WERI-Rb-1 (cell line): ENCODE results near the gene MGST2.
A peak's percentile ranks its signal among the peaks of the same experiment; 100 is the strongest.
"Not testable (repeated sequence)": the region's sequence is repeated elsewhere in the genome, so short reads cannot be mapped to it uniquely, and the experiment has no call there.

ENCODE experiments used
- DNase-seq: peaks from one replicate; pipeline ENCODE4 v3.0.0-alpha.2; 2020
- H3K27ac ChIP-seq: fragments of 250-450 bp; sonication (Bioruptor Pico); 2 replicates; pipeline ENCODE4 v1.5.1; 2020; ENCODE audit warnings: mild to moderate bottlenecking, moderate library complexity
- H3K27me3 ChIP-seq: fragments of 250-450 bp; sonication (Bioruptor Pico); 2 replicates; pipeline ENCODE4 v1.5.1; 2021; ENCODE audit warnings: mild to moderate bottlenecking, low read depth, moderate library complexity; ENCODE audit not compliant: insufficient read depth, severe bottlenecking
- H3K36me3 ChIP-seq: fragments of 250-450 bp; sonication (Bioruptor Pico); 2 replicates; pipeline ENCODE4 v1.5.1; 2020; ENCODE audit warnings: mild to moderate bottlenecking, moderate library complexity
- H3K4me3 ChIP-seq: 2 replicates; pipeline ENCODE4 v1.5.1; 2011; ENCODE audit warnings: low read depth, mild to moderate bottlenecking, control low read depth, low read length
- H3K9me3 ChIP-seq: fragments of 250-450 bp; sonication (Bioruptor Pico); 2 replicates; pipeline ENCODE4 v1.5.1; 2021; ENCODE audit warnings: mild to moderate bottlenecking, moderate library complexity; ENCODE audit not compliant: severe bottlenecking
- CTCF ChIP-seq: IDR thresholded peaks from 2 replicates; pipeline ENCODE4 v1.5.1; 2011; ENCODE audit warnings: low read depth, mild to moderate bottlenecking, control low read depth, inconsistent platforms, low read length

Gene MGST2

GRCh38 chr4:139631791-139632190 is 33.8 kb upstream of the MGST2 start:
- H3K4me3 ChIP-seq = no peak overlapping the region
- DNase-seq = no peak
- H3K27me3 ChIP-seq = peaks cover 49% of the 10 kb centered on the region
- TF ChIP-seq CTCF = no peak
- H3K27ac ChIP-seq = no peak overlapping the region
- H3K36me3 ChIP-seq = no peaks in the 10 kb centered on the region
- no peaks in the 10 kb centered on the region for H3K9me3 ChIP-seq

DNA sequence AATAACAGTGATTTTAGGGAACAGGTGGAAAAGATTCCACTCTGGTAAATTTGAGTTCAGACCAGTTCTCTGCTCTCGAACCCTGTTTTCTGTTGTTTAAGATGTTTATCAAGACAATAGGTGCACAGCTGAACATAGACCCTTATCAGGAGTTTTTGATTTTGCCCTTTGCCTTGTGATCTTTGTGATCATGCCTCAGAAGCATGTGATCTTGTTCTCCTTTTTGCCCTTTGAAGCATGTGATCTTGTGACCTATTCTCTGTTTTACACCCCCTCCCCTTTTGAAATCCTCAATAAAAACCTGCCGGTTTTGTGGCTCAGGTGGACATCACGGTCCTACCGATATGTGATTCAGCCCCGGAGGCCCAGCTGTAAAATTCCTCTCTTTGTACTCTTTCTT is 32.9 kb upstream of the MGST2 start:
- H3K27ac ChIP-seq, H3K4me3 ChIP-seq, H3K36me3 ChIP-seq, DNase-seq, H3K9me3 ChIP-seq: not testable (repeated sequence)
- H3K27me3 ChIP-seq = peaks cover 49% of the 10 kb centered on the region

DNA sequence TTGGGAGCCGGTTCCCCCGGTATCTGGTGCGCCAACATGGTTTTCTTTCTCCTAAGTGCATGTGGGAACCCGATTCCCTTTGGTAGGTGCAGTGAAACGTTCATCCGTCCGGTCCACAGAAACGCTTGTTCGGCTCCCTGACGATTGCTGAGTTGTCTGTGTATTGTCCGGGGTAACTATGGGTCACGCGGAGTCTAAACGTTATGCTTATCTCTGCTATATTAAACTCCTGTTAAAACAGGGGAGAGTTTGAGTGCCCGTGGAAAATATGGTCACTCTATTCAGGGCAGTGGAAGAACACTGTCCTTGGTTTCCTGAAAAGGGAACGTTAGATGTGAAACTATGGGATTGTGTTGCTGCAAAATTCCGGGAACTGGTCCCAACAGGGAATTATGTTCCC is 32.4 kb upstream of the MGST2 start:
- Histone ChIP-seq H3K27ac (no peak overlapping the region), H3K36me3 (no peaks in the 10 kb centered on the region), H3K27me3 (peaks cover 48% of the 10 kb centered on the region), H3K9me3 (peaks cover 4% of the 10 kb centered on the region), H3K4me3 (peak overlapping the region; percentile 32)
- TF ChIP-seq CTCF = no peak
- DNase-seq = no peak

- H3K4me3 ChIP-seq = peak overlapping the region; percentile 32
- peaks cover 47% of the 10 kb centered on the region for H3K27me3 ChIP-seq
- DNase-seq = peak; percentile 55
- no peak overlapping the region for H3K27ac ChIP-seq
- H3K36me3 ChIP-seq = no peaks in the 10 kb centered on the region
- H3K9me3 ChIP-seq = peaks cover 9% of the 10 kb centered on the region
- peak; percentile 78 for TF ChIP-seq CTCF
These were observed 32.0 kb upstream of the MGST2 start for GRCh38 chr4:139633661-139634060.

- H3K36me3 ChIP-seq = no peaks in the 10 kb centered on the region
- H3K4me3 ChIP-seq = no peak overlapping the region
- TF ChIP-seq CTCF = no peak
- peaks cover 19% of the 10 kb centered on the region for H3K9me3 ChIP-seq
- DNase-seq = no peak
- H3K27me3 ChIP-seq = peaks cover 40% of the 10 kb centered on the region
- no peak overlapping the region for H3K27ac ChIP-seq
These were observed 29.7 kb upstream of the MGST2 start for GRCh38 chr4:139635966-139636365.

DNA sequence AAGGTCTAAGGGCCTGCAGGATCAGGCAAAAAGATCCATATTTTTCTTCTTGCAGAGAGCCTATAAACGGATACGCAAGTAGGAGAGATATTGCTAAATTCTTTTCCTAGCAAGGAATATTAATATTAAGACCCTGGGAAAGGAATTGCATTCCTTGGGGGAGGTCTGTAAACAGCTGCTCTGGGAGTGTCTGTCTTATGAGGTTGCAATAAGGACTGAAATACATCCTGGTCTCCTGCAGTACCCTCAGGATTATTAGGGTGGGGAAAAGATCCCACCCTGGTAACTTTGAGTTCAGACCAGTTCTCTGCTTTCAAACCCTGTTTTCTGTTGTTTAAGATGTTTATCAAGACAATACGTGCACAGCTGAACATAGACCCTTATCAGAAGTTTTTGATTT is 27.3 kb upstream of the MGST2 start:
- not testable (repeated sequence) for H3K27ac ChIP-seq, H3K36me3 ChIP-seq, H3K4me3 ChIP-seq, DNase-seq
- Histone ChIP-seq H3K9me3 (peaks cover 19% of the 10 kb centered on the region), H3K27me3 (peaks cover 17% of the 10 kb centered on the region)

DNA sequence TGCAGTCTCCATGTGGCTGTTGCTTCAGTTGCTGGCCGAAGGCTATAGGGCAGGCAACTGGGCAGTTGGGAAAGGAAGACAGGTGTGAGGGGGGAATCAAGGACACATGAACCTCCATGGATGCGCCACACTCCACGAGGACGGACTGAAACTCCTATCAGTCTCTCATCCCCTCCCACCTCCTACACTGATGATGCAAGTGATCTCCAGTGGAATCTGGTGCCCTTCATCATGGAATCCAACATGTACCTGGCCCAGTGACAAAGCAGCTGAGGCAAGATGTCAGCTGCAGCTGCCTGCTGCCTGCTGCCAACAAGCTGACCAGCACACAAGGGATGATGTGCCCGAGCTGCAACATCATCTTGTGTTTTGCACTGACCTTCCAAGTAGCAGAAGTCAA is 26.0 kb upstream of the MGST2 start:
- Histone ChIP-seq H3K9me3 (peaks cover 19% of the 10 kb centered on the region), H3K27me3 (peaks cover 7% of the 10 kb centered on the region), H3K36me3 (no peaks in the 10 kb centered on the region), H3K27ac (no peak overlapping the region), H3K4me3 (no peak overlapping the region)
- DNase-seq = no peak
- no peak for TF ChIP-seq CTCF
